ENCODE measurements around the gene ZNHIT2. TPM values are rescaled to one million over a fixed set of nuclear protein-coding genes. Genes with fewer than 3 reads are reported as not detected.

ZNHIT2 gene
- total RNA-seq, 1 experiment from 2014 or later, result 27.1 TPM

DNA sequence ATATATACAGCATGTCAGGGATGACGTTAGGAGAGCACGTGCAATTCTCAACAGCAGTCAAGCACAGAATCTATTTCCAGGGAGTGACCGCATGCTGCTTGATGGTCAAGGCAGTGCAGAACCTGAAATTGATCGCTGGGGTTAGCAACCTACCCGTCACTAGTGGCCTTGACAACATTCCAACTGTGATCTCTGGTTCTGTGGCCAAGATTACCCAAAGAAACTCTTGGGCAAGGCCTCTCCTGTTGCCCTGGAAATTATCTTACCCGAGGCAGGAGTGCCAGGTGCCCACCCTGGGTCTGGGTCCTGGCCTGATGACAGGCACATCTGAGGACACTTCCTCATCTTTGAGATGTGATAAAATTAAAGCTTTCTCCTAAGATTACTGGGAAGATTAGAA, 3.7 kb downstream of the ZNHIT2 start:
- peaks cover 30% of the 10 kb centered on the region for H3K4me1 ChIP-seq (ENCODE audit: control insufficient read depth, insufficient read depth, low read length)
- H3K36me3 ChIP-seq (ENCODE audit: control insufficient read depth, insufficient read depth, low read length), result no peaks in the 10 kb centered on the region
- in situ Hi-C loops (cut with HindIII; ENCODE audit: low pct_unique_long_range_greater_than_20kb, low sequenced_read_pairs) (no loop called here), intact Hi-C loops (cut with micrococcal nuclease; ENCODE audit: unreplicated experiment) (loop anchor here (10.0 kb wide), 1 partner anchor 269 kb away; the partner anchor contains the start of gene CDC42BPG)
- H3K9me3 ChIP-seq (ENCODE audit: control insufficient read depth, insufficient read depth, low read depth, low read length), result no peaks in the 10 kb centered on the region
- H3K27ac ChIP-seq (ENCODE audit: low read length), result no peak overlapping the region
- no peak for TF ChIP-seq SIN3A (IDR thresholded peaks at IDR 0.05; ENCODE audit: borderline replicate concordance, insufficient read depth, low read depth, low read length)
- no peak for TF ChIP-seq CTCF (IDR thresholded peaks at IDR 0.05)
- no peak for TF ChIP-seq TCF7L2 (IDR thresholded peaks at IDR 0.05; ENCODE audit: low read depth, low read length)
- TF ChIP-seq REST (IDR thresholded peaks at IDR 0.05; ENCODE audit: insufficient read depth in 1 of 2, low read depth in 2 of 2, low read length in 1 of 2), result no peak
- TF ChIP-seq POLR2AphosphoS5 (IDR thresholded peaks at IDR 0.05; ENCODE audit: low read depth, low read length), result no peak
- CTCF ChIA-PET, result interaction anchor here (0.7 kb wide), 1 partner anchor 203 kb away, joined by 3 read pairs; no protein-coding TSS in a partner anchor
- POLR2A ChIA-PET, result interaction anchor here (0.6 kb wide), 1 partner anchor 12 kb away, joined by 7 read pairs; no protein-coding TSS in a partner anchor
- BruUV-seq (replicated peaks), result TSS peak; percentile 70
- no peaks in the 10 kb centered on the region for H3K27me3 ChIP-seq (ENCODE audit: control insufficient read depth, insufficient read depth, low read length)
- DNase-seq (ENCODE audit: low read depth, low spot score) (no peak), ATAC-seq (no peak)
- H3K4me3 ChIP-seq (ENCODE audit: low read depth in 2 of 2, low read length in 2 of 2), result no peak overlapping the region

- ChIA-PET POLR2A (no interaction called here), CTCF (interaction anchor here (0.7 kb wide), 1 partner anchor 203 kb away, joined by 3 read pairs; no protein-coding TSS in a partner anchor)
- Histone ChIP-seq H3K27me3 (ENCODE audit: control insufficient read depth, insufficient read depth, low read length) (no peaks in the 10 kb centered on the region), H3K27ac (ENCODE audit: low read length) (peak overlapping the region; percentile 79), H3K4me1 (ENCODE audit: control insufficient read depth, insufficient read depth, low read length) (peaks cover 30% of the 10 kb centered on the region), H3K4me3 (ENCODE audit: low read depth in 2 of 2, low read length in 2 of 2) (peak overlapping the region; percentile 72 to 93), H3K36me3 (ENCODE audit: control insufficient read depth, insufficient read depth, low read length) (no peaks in the 10 kb centered on the region), H3K9me3 (ENCODE audit: control insufficient read depth, insufficient read depth, low read depth, low read length) (no peaks in the 10 kb centered on the region)
- no peak for ATAC-seq
- no TSS peak for BruUV-seq (replicated peaks)
- intact Hi-C loops (cut with micrococcal nuclease; ENCODE audit: unreplicated experiment), result loop anchor here (10.0 kb wide), 1 partner anchor 269 kb away; the partner anchor contains the start of gene CDC42BPG
- DNase-seq (ENCODE audit: low read depth, low spot score), result no peak
- no peak for TF ChIP-seq REST (IDR thresholded peaks at IDR 0.05; ENCODE audit: insufficient read depth in 1 of 2, low read depth in 2 of 2, low read length in 1 of 2)
- TF ChIP-seq TCF7L2 (IDR thresholded peaks at IDR 0.05; ENCODE audit: low read depth, low read length), result no peak; the same call in 1 of the 2 replicates
- TF ChIP-seq CTCF (IDR thresholded peaks at IDR 0.05), result no peak
- TF ChIP-seq POLR2AphosphoS5 (IDR thresholded peaks at IDR 0.05; ENCODE audit: low read depth, low read length), result no peak
- no peak for TF ChIP-seq SIN3A (IDR thresholded peaks at IDR 0.05; ENCODE audit: borderline replicate concordance, insufficient read depth, low read depth, low read length)
- in situ Hi-C loops (cut with HindIII; ENCODE audit: low pct_unique_long_range_greater_than_20kb, low sequenced_read_pairs), result no loop called here
Measured at GRCh38 chr11:65113361-65113756, 4.1 kb downstream of the ZNHIT2 start.

Measured in Panc1 (cell line).